ENCODE data around the gene DTNA. TPM values are rescaled to one million over a fixed set of nuclear protein-coding genes. Genes with fewer than 3 reads are reported as not detected.

Gene DTNA
- total RNA-seq, 2 experiments from 2014 or later, result not detected

- H3K4me3 ChIP-seq (ENCODE audit: low read length), result no peak overlapping the region
- H3K27me3 Mint-ChIP-seq, result peaks cover 12% of the 10 kb centered on the region
- no peak overlapping the region for H3K27ac ChIP-seq (ENCODE audit: low read depth in 1 of 2, low read length in 2 of 2)
- no peaks in the 10 kb centered on the region for H3K4me1 Mint-ChIP-seq (ENCODE audit: low read depth)
- no peaks in the 10 kb centered on the region for H3K27me3 ChIP-seq (ENCODE audit: control insufficient read depth in 1 of 2, insufficient read depth in 2 of 2, low read length in 2 of 2)
- DNase-seq, result no peak
- H3K4me1 ChIP-seq (ENCODE audit: insufficient read depth, low read length), result no peaks in the 10 kb centered on the region
- no peak overlapping the region for H3K27ac Mint-ChIP-seq
- intact Hi-C loops (cut with DNase I, micrococcal nuclease), result no loop called here
- H3K36me3 Mint-ChIP-seq (ENCODE audit: low read depth), result no peaks in the 10 kb centered on the region
- H3K4me3 Mint-ChIP-seq, result no peak overlapping the region
- no peak for ATAC-seq (ENCODE audit: poor library complexity)
- no peak for TF ChIP-seq CTCF (IDR thresholded peaks at IDR 0.05)
- ChIA-PET CTCF (no interaction called here), POLR2A (no interaction called here)
- H3K36me3 ChIP-seq (ENCODE audit: insufficient read depth, low read length), result no peaks in the 10 kb centered on the region
- no peaks in the 10 kb centered on the region for H3K9me3 Mint-ChIP-seq
- H3K9me3 ChIP-seq (ENCODE audit: control insufficient read depth in 1 of 2, insufficient read depth in 1 of 2, low read length in 2 of 2), result no peaks in the 10 kb centered on the region
Measured at GRCh38 chr18:34746614-34747013, 36.5 kb downstream of the DTNA start.

- TF ChIP-seq CTCF (IDR thresholded peaks at IDR 0.05), result no peak
- Histone ChIP-seq H3K4me1 (ENCODE audit: insufficient read depth, low read length) (no peaks in the 10 kb centered on the region), H3K27me3 (ENCODE audit: control insufficient read depth in 1 of 2, insufficient read depth in 2 of 2, low read length in 2 of 2) (no peaks in the 10 kb centered on the region), H3K4me3 (ENCODE audit: low read length) (no peak overlapping the region), H3K36me3 (ENCODE audit: insufficient read depth, low read length) (no peaks in the 10 kb centered on the region), H3K27ac (ENCODE audit: low read depth in 1 of 2, low read length in 2 of 2) (no peak overlapping the region), H3K9me3 (ENCODE audit: control insufficient read depth in 1 of 2, insufficient read depth in 1 of 2, low read length in 2 of 2) (no peaks in the 10 kb centered on the region)
- no peak for ATAC-seq (ENCODE audit: poor library complexity)
- H3K36me3 Mint-ChIP-seq (ENCODE audit: low read depth), result no peaks in the 10 kb centered on the region
- no peak overlapping the region for H3K27ac Mint-ChIP-seq
- DNase-seq, result no peak
- H3K4me1 Mint-ChIP-seq (ENCODE audit: low read depth), result no peaks in the 10 kb centered on the region
- H3K4me3 Mint-ChIP-seq, result no peak overlapping the region
- H3K9me3 Mint-ChIP-seq, result no peaks in the 10 kb centered on the region
- intact Hi-C loops (cut with DNase I, micrococcal nuclease), result no loop called here
- POLR2A ChIA-PET, result no interaction called here
- peaks cover 20% of the 10 kb centered on the region for H3K27me3 Mint-ChIP-seq
- CTCF ChIA-PET, result no interaction called here
Measured at GRCh38 chr18:34749721-34750120, 39.6 kb downstream of the DTNA start.

GRCh38 chr18:34752056-34752455 lies 42.0 kb downstream of the DTNA start:
- TF ChIP-seq CTCF (IDR thresholded peaks at IDR 0.05), result no peak
- Mint-ChIP-seq H3K36me3 (ENCODE audit: low read depth) (no peaks in the 10 kb centered on the region), H3K4me1 (ENCODE audit: low read depth) (no peaks in the 10 kb centered on the region), H3K9me3 (no peaks in the 10 kb centered on the region), H3K27me3 (peaks cover 27% of the 10 kb centered on the region), H3K27ac (no peak overlapping the region), H3K4me3 (no peak overlapping the region)
- no peak overlapping the region for H3K4me3 ChIP-seq (ENCODE audit: low read length)
- DNase-seq, result no peak
- POLR2A ChIA-PET, result no interaction called here
- no peaks in the 10 kb centered on the region for H3K4me1 ChIP-seq (ENCODE audit: insufficient read depth, low read length)
- no peaks in the 10 kb centered on the region for H3K36me3 ChIP-seq (ENCODE audit: insufficient read depth, low read length)
- CTCF ChIA-PET, result interaction anchor here (0.7 kb wide), 1 partner anchor 8 kb away, joined by 3 read pairs; no protein-coding TSS in a partner anchor
- no peaks in the 10 kb centered on the region for H3K27me3 ChIP-seq (ENCODE audit: control insufficient read depth in 1 of 2, insufficient read depth in 2 of 2, low read length in 2 of 2)
- H3K27ac ChIP-seq (ENCODE audit: low read depth in 1 of 2, low read length in 2 of 2), result no peak overlapping the region
- ATAC-seq (ENCODE audit: poor library complexity), result no peak
- intact Hi-C loops (cut with DNase I, micrococcal nuclease), result no loop called here
- no peaks in the 10 kb centered on the region for H3K9me3 ChIP-seq (ENCODE audit: control insufficient read depth in 1 of 2, insufficient read depth in 1 of 2, low read length in 2 of 2)

All from CD4-positive, alpha-beta T cell (primary cell).